Muscle layer of duodenum (tissue), 2 donors: ENCODE data around the gene JDP2.
"Not testable (repeated sequence)": the region's sequence is repeated elsewhere in the genome, so short reads cannot be mapped to it uniquely, and the experiment has no call there.

Experiments used
- H3K27ac ChIP-seq: one replicate; pipeline ENCODE4 v1.7.0; 2013; ENCODE audit warnings: mild to moderate bottlenecking, low read length
- H3K27me3 ChIP-seq: one replicate; pipeline ENCODE4 v1.7.0; 2013; ENCODE audit warnings: low read depth, mild to moderate bottlenecking, control low read depth, low read length
- H3K36me3 ChIP-seq, 2 donors: one replicate each; pipeline ENCODE4 v1.7.0; 2013; ENCODE audit warnings: low read length in 2 of 2, control low read depth in 1 of 2, mild to moderate bottlenecking in 1 of 2; ENCODE audit not compliant: insufficient read depth in 2 of 2, control insufficient read depth in 1 of 2
- H3K4me1 ChIP-seq, 2 donors: one replicate each; pipeline ENCODE4 v1.7.0; 2013; ENCODE audit warnings: low read length in 2 of 2, mild to moderate bottlenecking in 2 of 2, control low read depth in 1 of 2, moderate library complexity in 1 of 2; ENCODE audit not compliant: insufficient read depth in 2 of 2, control insufficient read depth in 1 of 2
- H3K4me3 ChIP-seq, 2 donors: one replicate each; pipeline ENCODE4 v1.7.0; 2013; ENCODE audit warnings: low read length in 2 of 2, low read depth in 1 of 2, mild to moderate bottlenecking in 1 of 2
- H3K9me3 ChIP-seq, 2 donors: one replicate each; pipeline ENCODE4 v1.7.0; 2013; ENCODE audit warnings: low read length in 2 of 2, control low read depth in 1 of 2, mild to moderate bottlenecking in 1 of 2; ENCODE audit not compliant: control insufficient read depth in 1 of 2
- donor health status: healthy.

The JDP2 gene, protein sequence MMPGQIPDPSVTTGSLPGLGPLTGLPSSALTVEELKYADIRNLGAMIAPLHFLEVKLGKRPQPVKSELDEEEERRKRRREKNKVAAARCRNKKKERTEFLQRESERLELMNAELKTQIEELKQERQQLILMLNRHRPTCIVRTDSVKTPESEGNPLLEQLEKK

GRCh38 chr14:75427482-75428229 is at the start of gene JDP2:
Gene JDP2, plus strand, starts transcription at chr14:75428022. Its CDS starts 9,899 bp downstream, at chr14:75437921.
- no peaks in the 10 kb centered on the region for H3K9me3 ChIP-seq
- H3K4me1 ChIP-seq = peaks cover 8 to 43% of the 10 kb centered on the region in 2 donors
- H3K36me3 ChIP-seq = peaks cover 5 to 7% of the 10 kb centered on the region in 2 donors
- H3K27ac ChIP-seq = peak within 1 kb of the TSS; percentile 74
- H3K27me3 ChIP-seq = no peaks in the 10 kb centered on the region
- H3K4me3 ChIP-seq = peak within 1 kb of the TSS; percentile 62 to 82

DNA sequence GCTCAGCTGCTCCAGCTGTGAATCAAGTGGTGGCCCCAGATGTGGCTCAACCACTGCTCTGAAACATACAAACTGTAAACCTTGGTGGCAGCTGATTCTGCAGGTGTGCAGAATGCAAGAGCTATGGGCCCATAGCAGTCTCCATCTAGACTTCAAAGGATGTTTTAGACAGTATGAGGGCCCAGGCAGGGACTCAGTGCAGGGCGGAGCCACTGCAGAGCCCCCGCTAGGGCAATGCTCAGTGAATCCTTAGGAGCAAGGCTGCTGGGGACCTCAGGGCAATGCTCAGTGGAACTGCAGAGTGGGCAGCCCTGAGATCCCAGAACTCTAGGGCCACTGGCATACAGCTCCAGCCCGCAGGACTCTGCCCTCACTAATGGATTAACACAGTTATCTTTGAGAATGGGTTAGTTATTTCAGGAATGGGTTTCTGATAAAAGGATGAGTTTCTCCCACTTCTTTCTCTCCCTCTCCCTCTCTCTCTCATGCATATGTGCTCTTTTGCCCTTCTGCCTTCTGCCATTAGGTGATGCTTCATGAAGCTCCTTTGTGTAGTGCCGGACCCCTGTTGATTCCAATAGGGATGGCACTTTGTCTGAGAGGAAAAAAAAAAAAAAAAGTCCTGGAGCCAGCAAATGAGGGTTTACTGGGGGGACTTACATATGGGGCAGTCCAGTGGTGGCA is 48.4 kb upstream of the JDP2 start:
- Histone ChIP-seq H3K9me3 (no peaks in the 10 kb centered on the region), H3K36me3 (no peaks in the 10 kb centered on the region), H3K4me3 (no peak overlapping the region), H3K27ac (no peak overlapping the region), H3K27me3 (no peaks in the 10 kb centered on the region), H3K4me1 (no peaks in the 10 kb centered on the region)

DNA sequence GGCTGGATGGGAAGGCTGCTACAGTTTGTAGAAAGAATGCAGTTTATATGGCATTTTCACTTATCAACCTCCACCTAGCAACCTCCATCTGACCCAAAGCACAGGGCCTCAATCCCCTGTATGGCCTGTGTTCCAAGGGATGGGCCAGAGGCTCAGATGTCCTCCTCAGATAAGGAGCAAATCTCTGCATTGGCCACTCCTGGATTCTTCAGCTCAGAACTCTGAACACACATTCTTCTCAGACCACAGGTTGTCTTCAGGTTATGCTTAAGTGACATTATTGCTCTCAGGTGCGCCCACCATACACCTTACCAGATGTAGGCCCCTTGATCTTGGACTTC is 47.9 kb upstream of the JDP2 start:
- Histone ChIP-seq H3K4me3 (no peak overlapping the region), H3K4me1 (no peaks in the 10 kb centered on the region), H3K27me3 (no peaks in the 10 kb centered on the region), H3K9me3 (no peaks in the 10 kb centered on the region), H3K27ac (no peak overlapping the region), H3K36me3 (no peaks in the 10 kb centered on the region)

DNA sequence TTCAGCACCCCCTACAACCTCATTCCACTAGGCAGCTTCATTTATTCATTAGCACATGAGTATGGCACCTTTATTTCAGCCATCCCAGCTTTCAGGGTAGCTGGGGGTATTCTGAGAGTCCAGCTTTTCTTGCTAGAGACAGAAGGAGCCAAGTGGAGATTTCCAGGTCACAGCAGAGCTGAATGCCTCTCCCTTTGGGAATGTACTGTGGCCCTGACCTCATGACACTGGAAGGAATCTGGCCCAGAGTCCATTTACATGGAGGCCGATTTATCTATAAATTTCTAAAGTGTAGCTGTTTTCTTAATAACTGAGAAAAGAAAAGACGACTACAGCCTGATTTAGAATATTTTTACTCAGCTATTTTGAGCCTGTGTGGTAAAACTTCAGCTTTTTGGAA is 47.2 kb upstream of the JDP2 start:
- Histone ChIP-seq H3K27ac (no peak overlapping the region), H3K4me1 (no peaks in the 10 kb centered on the region), H3K9me3 (no peaks in the 10 kb centered on the region), H3K4me3 (no peak overlapping the region), H3K27me3 (no peaks in the 10 kb centered on the region), H3K36me3 (no peaks in the 10 kb centered on the region)

DNA sequence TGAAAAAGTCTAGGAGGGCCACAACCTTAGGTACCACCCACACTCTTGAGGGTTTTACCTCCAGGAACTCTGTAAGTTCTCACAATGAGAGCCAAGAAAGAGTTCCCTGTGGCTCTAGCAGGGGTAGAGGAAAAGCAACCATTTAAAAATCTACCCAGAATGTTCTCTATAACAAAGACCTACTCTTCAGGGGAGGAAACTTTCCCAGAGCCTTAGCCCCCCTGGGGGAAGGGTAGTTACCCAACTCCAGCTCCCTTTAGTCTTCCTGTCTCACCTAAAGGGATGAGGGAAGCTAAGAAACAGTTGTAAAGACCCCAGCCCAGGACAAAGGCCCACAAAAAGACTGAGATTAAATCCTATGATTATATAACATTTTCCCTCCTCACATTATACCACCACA is 46.2 kb upstream of the JDP2 start:
- H3K4me3 ChIP-seq = no peak overlapping the region
- no peaks in the 10 kb centered on the region for H3K9me3 ChIP-seq

GRCh38 chr14:75383219-75383618 is 44.6 kb upstream of the JDP2 start:
- H3K27me3 ChIP-seq, H3K4me3 ChIP-seq, H3K4me1 ChIP-seq, H3K36me3 ChIP-seq, H3K27ac ChIP-seq, H3K9me3 ChIP-seq: not testable (repeated sequence)

More for the DNA sequence above, 46.2 kb upstream of the JDP2 start:
- H3K4me1 ChIP-seq = no peaks in the 10 kb centered on the region
- no peaks in the 10 kb centered on the region for H3K27me3 ChIP-seq
- H3K27ac ChIP-seq = no peak overlapping the region
- no peaks in the 10 kb centered on the region for H3K36me3 ChIP-seq

GRCh38 chr14:75383721-75384120 is 44.1 kb upstream of the JDP2 start:
- H3K27me3 ChIP-seq = no peaks in the 10 kb centered on the region
- H3K27ac ChIP-seq = no peak overlapping the region
- no peaks in the 10 kb centered on the region for H3K9me3 ChIP-seq
- no peak overlapping the region for H3K4me3 ChIP-seq
- H3K4me1 ChIP-seq = no peaks in the 10 kb centered on the region
- H3K36me3 ChIP-seq = no peaks in the 10 kb centered on the region

GRCh38 chr14:75389679-75390078 is 38.1 kb upstream of the JDP2 start:
- H3K9me3 ChIP-seq = no peaks in the 10 kb centered on the region
- no peaks in the 10 kb centered on the region for H3K4me1 ChIP-seq
- H3K27ac ChIP-seq = no peak overlapping the region
- H3K4me3 ChIP-seq = no peak overlapping the region
- H3K27me3 ChIP-seq = no peaks in the 10 kb centered on the region
- no peaks in the 10 kb centered on the region for H3K36me3 ChIP-seq

- Histone ChIP-seq H3K9me3 (no peaks in the 10 kb centered on the region), H3K4me1 (no peaks in the 10 kb centered on the region), H3K36me3 (no peaks in the 10 kb centered on the region), H3K4me3 (no peak overlapping the region), H3K27me3 (no peaks in the 10 kb centered on the region), H3K27ac (no peak overlapping the region)
Observed at GRCh38 chr14:75390183-75390582, 37.6 kb upstream of the JDP2 start.

GRCh38 chr14:75391953-75392352 is 35.9 kb upstream of the JDP2 start:
- Histone ChIP-seq H3K4me3 (no peak overlapping the region), H3K27ac (no peak overlapping the region), H3K27me3 (no peaks in the 10 kb centered on the region), H3K36me3 (no peaks in the 10 kb centered on the region), H3K4me1 (no peaks in the 10 kb centered on the region), H3K9me3 (no peaks in the 10 kb centered on the region)

GRCh38 chr14:75392686-75393641 is 34.9 kb upstream of the JDP2 start:
- no peak overlapping the region for H3K27ac ChIP-seq
- no peaks in the 10 kb centered on the region for H3K36me3 ChIP-seq
- H3K4me3 ChIP-seq = no peak overlapping the region
- H3K27me3 ChIP-seq = no peaks in the 10 kb centered on the region
- H3K4me1 ChIP-seq = no peaks in the 10 kb centered on the region
- no peaks in the 10 kb centered on the region for H3K9me3 ChIP-seq
